UCSD-AML1 (cell line): ENCODE results near the gene MTF1.

ENCODE experiments used
- DNase-seq: peaks from one replicate; lab custom pipeline; 2025; ENCODE audit not compliant: unreplicated experiment; lab: John Stamatoyannopoulos, UW

The MTF1 gene

GRCh38 chr1:37831809-37832208, 27.6 kb downstream of the MTF1 start:
- DNase-seq, result no peak

- no peak for DNase-seq
Observed at GRCh38 chr1:37831109-37831508, 28.3 kb downstream of the MTF1 start.

- DNase-seq, result no peak
Observed at GRCh38 chr1:37828410-37829074, 30.9 kb downstream of the MTF1 start.

- no peak for DNase-seq
Observed at GRCh38 chr1:37825506-37825905, 33.9 kb downstream of the MTF1 start.

GRCh38 chr1:37824001-37824400, 35.4 kb downstream of the MTF1 start:
- no peak for DNase-seq

GRCh38 chr1:37822906-37823815, 36.2 kb downstream of the MTF1 start:
- no peak for DNase-seq

- no peak for DNase-seq
Observed at GRCh38 chr1:37821481-37821880, 37.9 kb downstream of the MTF1 start.

GRCh38 chr1:37817481-37817880, 41.9 kb downstream of the MTF1 start:
- no peak for DNase-seq

GRCh38 chr1:37814252-37814651, 45.1 kb downstream of the MTF1 start:
- DNase-seq, result no peak

GRCh38 chr1:37813529-37814145, 45.8 kb downstream of the MTF1 start:
- DNase-seq, result no peak

- peak; percentile 74 for DNase-seq
Observed at GRCh38 chr1:37811027-37811655, 48.3 kb downstream of the MTF1 start.

- DNase-seq, result no peak
Observed at GRCh38 chr1:37809942-37810341, 49.5 kb downstream of the MTF1 start.

GRCh38 chr1:37808369-37809319, 50.7 kb downstream of the MTF1 start:
- DNase-seq, result peak; percentile 83

- DNase-seq, result peak; percentile 94
Observed at GRCh38 chr1:37807555-37808368, 51.6 kb downstream of the MTF1 start, which contains the start of the genes C1orf122 and YRDC. Gene C1orf122 (plus strand): TSS chr1:37807790. CDS start chr1:37808405, 615 bp downstream. Gene YRDC (minus strand): TSS chr1:37808208. CDS start chr1:37808180, 28 bp downstream.

GRCh38 chr1:37807220-37807554, 52.2 kb downstream of the MTF1 start:
- no peak for DNase-seq

GRCh38 chr1:37802439-37802838, 57.0 kb downstream of the MTF1 start:
- no peak for DNase-seq

- DNase-seq, result no peak
Observed at GRCh38 chr1:37797750-37798345, 61.5 kb downstream of the MTF1 start.

GRCh38 chr1:37795340-37796125, 63.9 kb downstream of the MTF1 start:
- peak; percentile 40 for DNase-seq
